ENCODE measurements around the gene CMYA5. TPM values are rescaled to one million over a fixed set of nuclear protein-coding genes. Genes with fewer than 3 reads are reported as not detected.

The CMYA5 gene
- total and polyA plus RNA-seq, 4 donors, result 1.3 to 2.9 (median 2.0) TPM

GRCh38 chr5:79691007-79691406 lies 1.4 kb downstream of the CMYA5 start:
- no peaks in the 10 kb centered on the region for H3K9me3 ChIP-seq (ENCODE audit: control insufficient read depth in 4 of 4, low read length in 3 of 4)
- WGBS, result 88% methylated on average over 1 of the region's 1 CpG
- no peak overlapping the region for H3K9ac ChIP-seq (ENCODE audit: low read depth in 1 of 2, low read length in 2 of 2)
- no peak overlapping the region for H3K27ac ChIP-seq (ENCODE audit: low read depth in 1 of 2, low read length in 2 of 2)
- H3K27me3 ChIP-seq (ENCODE audit: control insufficient read depth in 4 of 4, insufficient read depth in 4 of 4, low read length in 3 of 4), result no peaks in the 10 kb centered on the region
- no peak for TF ChIP-seq MAX (IDR thresholded peaks at IDR 0.05)
- TF ChIP-seq RXRA (IDR thresholded peaks at IDR 0.05), result no peak
- H3K4me3 ChIP-seq (ENCODE audit: low read depth in 1 of 3, low read length in 3 of 3), result no peak overlapping the region
- peaks cover 0 to 11% (median 7%) of the 10 kb centered on the region in 4 donors for H3K4me1 ChIP-seq (ENCODE audit: control insufficient read depth in 4 of 4, insufficient read depth in 4 of 4, low read length in 3 of 4)
- H3K36me3 ChIP-seq (ENCODE audit: control insufficient read depth in 4 of 4, insufficient read depth in 3 of 4, low read depth in 1 of 4, low read length in 3 of 4), result peaks cover 0 to 2% (median 0%) of the 10 kb centered on the region in 4 donors
- DNase-seq (ENCODE audit: low spot score), result no peak

- Histone ChIP-seq H3K4me1 (ENCODE audit: control insufficient read depth in 4 of 4, insufficient read depth in 4 of 4, low read length in 3 of 4) (peaks cover 0 to 11% (median 7%) of the 10 kb centered on the region in 4 donors), H3K9ac (ENCODE audit: low read depth in 1 of 2, low read length in 2 of 2) (no peak overlapping the region), H3K36me3 (ENCODE audit: control insufficient read depth in 4 of 4, insufficient read depth in 3 of 4, low read depth in 1 of 4, low read length in 3 of 4) (no peaks in the 10 kb centered on the region), H3K27ac (ENCODE audit: low read depth in 1 of 2, low read length in 2 of 2) (no peak overlapping the region), H3K4me3 (ENCODE audit: low read depth in 1 of 3, low read length in 3 of 3) (no peak overlapping the region), H3K27me3 (ENCODE audit: control insufficient read depth in 4 of 4, insufficient read depth in 4 of 4, low read length in 3 of 4) (no peaks in the 10 kb centered on the region), H3K9me3 (ENCODE audit: control insufficient read depth in 4 of 4, low read length in 3 of 4) (no peaks in the 10 kb centered on the region)
- TF ChIP-seq REST (IDR thresholded peaks at IDR 0.05) (no peak), FOXA2 (IDR thresholded peaks at IDR 0.05) (no peak), ATF3 (IDR thresholded peaks at IDR 0.05) (no peak), CTCF (IDR thresholded peaks at IDR 0.05; ENCODE audit: low read depth, low read length, missing input control) (no peak), YY1 (IDR thresholded peaks at IDR 0.05) (no peak), MAX (IDR thresholded peaks at IDR 0.05) (no peak), HNF4A (conservative IDR thresholded peaks at IDR 0.05) (no peak), ZBTB33 (IDR thresholded peaks at IDR 0.05) (no peak), TAF1 (conservative IDR thresholded peaks at IDR 0.05) (no peak), HNF4G (IDR thresholded peaks at IDR 0.05) (no peak), SP1 (IDR thresholded peaks at IDR 0.05) (no peak), RAD21 (IDR thresholded peaks at IDR 0.05) (no peak), GABPA (IDR thresholded peaks at IDR 0.05 in 1 of 2, conservative IDR thresholded peaks at IDR 0.05 in 1 of 2) (no peak), EGR1 (IDR thresholded peaks at IDR 0.05; ENCODE audit: low read depth in 2 of 2) (no peak), FOXA1 (IDR thresholded peaks at IDR 0.05) (no peak)
- 99% methylated on average over 1 of the region's 1 CpG for WGBS
- DNase-seq (ENCODE audit: low spot score), result no peak
These were observed 3.0 kb downstream of the CMYA5 start for GRCh38 chr5:79692596-79692995.
